ENCODE data around the gene LKAAEAR1. TPM values are rescaled to one million over a fixed set of nuclear protein-coding genes. Genes with fewer than 3 reads are reported as not detected.

The LKAAEAR1 gene
- total and polyA plus RNA-seq, 2 of the 4 experiments (the other 2 are of a cell fraction): 0.21 TPM; not detected in 1

GRCh38 chr20:64111841-64112641, 27.8 kb upstream of the LKAAEAR1 start:
- Histone ChIP-seq H4K20me1 (ENCODE audit: insufficient read depth, low read length) (no peaks in the 10 kb centered on the region), H3K23ac (ENCODE audit: low read depth, low read length) (no peak overlapping the region), H2AK9ac (replicated peaks; ENCODE audit: low read depth, low read length, poor library complexity) (no peak overlapping the region), H3K9me3 (ENCODE audit: control insufficient read depth, insufficient read depth, low read length) (no peaks in the 10 kb centered on the region), H2BK5ac (ENCODE audit: low read depth, low read length, poor library complexity, severe bottlenecking) (no peak overlapping the region), H4K91ac (ENCODE audit: insufficient read depth, low read depth, low read length) (no peak overlapping the region), H3K4me2 (ENCODE audit: low read depth, low read length) (no peak overlapping the region), H3K27ac (ENCODE audit: insufficient read depth, low read length) (no peak overlapping the region), H4K8ac (ENCODE audit: low read depth in 2 of 2, low read length in 2 of 2) (no peak overlapping the region), H3K4me3 (ENCODE audit: insufficient read depth, low read depth, low read length) (no peak overlapping the region), H3K18ac (ENCODE audit: low read depth, low read length) (no peak overlapping the region), H3K9me1 (ENCODE audit: insufficient read depth, low read length) (no peaks in the 10 kb centered on the region), H2AFZ (replicated peaks; ENCODE audit: low read length, poor library complexity) (no peak overlapping the region), H3K4ac (ENCODE audit: low read depth, low read length) (no peak overlapping the region), H3K9ac (ENCODE audit: low read depth, low read length) (no peak overlapping the region), H4K5ac (ENCODE audit: low read depth, low read length) (no peak overlapping the region), H3K79me1 (ENCODE audit: low read depth in 1 of 2, low read length in 2 of 2) (no peaks in the 10 kb centered on the region), H2BK120ac (ENCODE audit: low read depth, low read length) (no peak overlapping the region), H2BK15ac (ENCODE audit: low read depth, low read length) (no peak overlapping the region), H3K4me1 (ENCODE audit: control insufficient read depth, insufficient read depth, low read length) (no peaks in the 10 kb centered on the region), H3K14ac (replicated peaks; ENCODE audit: low read depth, low read length) (no peak overlapping the region), H2BK20ac (ENCODE audit: low read depth, low read length) (no peak overlapping the region), H3K56ac (ENCODE audit: extremely low read depth, insufficient read depth, low read length) (no peak overlapping the region), H3K36me3 (ENCODE audit: control insufficient read depth, insufficient read depth, low read length) (no peaks in the 10 kb centered on the region), H3K27me3 (ENCODE audit: control insufficient read depth, insufficient read depth, low read length) (peaks cover 41% of the 10 kb centered on the region), H2AK5ac (ENCODE audit: low read depth, low read length) (no peak overlapping the region)
- intact Hi-C loops (cut with micrococcal nuclease): no loop called here
- ChIA-PET POLR2A (ENCODE audit: unreplicated experiment) (no interaction called here), CTCF (interaction anchor here (0.6 to 1.1 kb wide), 2 partner anchors 25 to 28 kb away, joined by 3 to 4 read pairs; partner anchors contain the start of gene LKAAEAR1)
- in situ Hi-C loops (cut with MboI; ENCODE audit: low sequenced_read_pairs): no loop called here
- dilution Hi-C loops (cut with HindIII; ENCODE audit: low sequenced_read_pairs, unreplicated experiment): no loop called here
- 55% methylated on average over 2 of the region's 19 CpGs; no CpG with 5 or more reads in 1 of the 2 experiments for WGBS, 2 experiments (ENCODE audit: extremely low coverage in 2 of 2, insufficient read length in 1 of 2)
- ATAC-seq (ENCODE audit: low read depth) (no peak), DNase-seq (no peak)
- no TSS peak for BruUV-seq (replicated peaks)
- TF ChIP-seq SMC3 (IDR thresholded peaks at IDR 0.05; ENCODE audit: low read depth, low read length) (no peak), MAZ (IDR thresholded peaks at IDR 0.05; ENCODE audit: borderline replicate concordance, low read depth, low read length) (no peak), MXI1 (IDR thresholded peaks at IDR 0.05; ENCODE audit: borderline replicate concordance, low read depth, low read length) (no peak), ELK1 (IDR thresholded peaks at IDR 0.05; ENCODE audit: borderline replicate concordance, low read depth, low read length) (no peak), FOS (IDR thresholded peaks at IDR 0.05; ENCODE audit: low read depth, low read length) (no peak), NFE2L2 (IDR thresholded peaks at IDR 0.05; ENCODE audit: low read depth, low read length) (no peak), RAD21 (IDR thresholded peaks at IDR 0.05; ENCODE audit: low read length) (no peak), CTCF (conservative IDR thresholded peaks at IDR 0.05; ENCODE audit: low read depth, low read length) (no peak), MAFK (IDR thresholded peaks at IDR 0.05; ENCODE audit: low read depth, low read length) (no peak), USF2 (IDR thresholded peaks at IDR 0.05; ENCODE audit: low read depth, low read length) (no peak), RFX5 (IDR thresholded peaks at IDR 0.05; ENCODE audit: low read depth, low read length) (no peak), BHLHE40 (IDR thresholded peaks at IDR 0.05; ENCODE audit: low read depth, low read length) (no peak), CHD1 (IDR thresholded peaks at IDR 0.05; ENCODE audit: low read depth, low read length) (no peak), RCOR1 (IDR thresholded peaks at IDR 0.05; ENCODE audit: insufficient replicate concordance, low read length) (no peak), CEBPB (IDR thresholded peaks at IDR 0.05; ENCODE audit: low read depth, low read length) (no peak)
